AG10803 (cell line): ENCODE results near the gene C2orf74.

ENCODE experiments used
- DNase-seq: peaks from one replicate; pipeline ENCODE4 v3.0.0; 2010; ENCODE audit warnings: low read depth
- H3K4me3 ChIP-seq: 2 replicates; pipeline ENCODE4 v1.5.1; 2011; ENCODE audit warnings: mild to moderate bottlenecking, low read length, control low read depth
- TF ChIP-seq, protein P1 (sequence below): conservative IDR thresholded peaks from 2 replicates; pipeline ENCODE4 v1.5.1; 2011; ENCODE audit warnings: mild to moderate bottlenecking, low read length, control low read depth, inconsistent platforms

Gene C2orf74

DNA sequence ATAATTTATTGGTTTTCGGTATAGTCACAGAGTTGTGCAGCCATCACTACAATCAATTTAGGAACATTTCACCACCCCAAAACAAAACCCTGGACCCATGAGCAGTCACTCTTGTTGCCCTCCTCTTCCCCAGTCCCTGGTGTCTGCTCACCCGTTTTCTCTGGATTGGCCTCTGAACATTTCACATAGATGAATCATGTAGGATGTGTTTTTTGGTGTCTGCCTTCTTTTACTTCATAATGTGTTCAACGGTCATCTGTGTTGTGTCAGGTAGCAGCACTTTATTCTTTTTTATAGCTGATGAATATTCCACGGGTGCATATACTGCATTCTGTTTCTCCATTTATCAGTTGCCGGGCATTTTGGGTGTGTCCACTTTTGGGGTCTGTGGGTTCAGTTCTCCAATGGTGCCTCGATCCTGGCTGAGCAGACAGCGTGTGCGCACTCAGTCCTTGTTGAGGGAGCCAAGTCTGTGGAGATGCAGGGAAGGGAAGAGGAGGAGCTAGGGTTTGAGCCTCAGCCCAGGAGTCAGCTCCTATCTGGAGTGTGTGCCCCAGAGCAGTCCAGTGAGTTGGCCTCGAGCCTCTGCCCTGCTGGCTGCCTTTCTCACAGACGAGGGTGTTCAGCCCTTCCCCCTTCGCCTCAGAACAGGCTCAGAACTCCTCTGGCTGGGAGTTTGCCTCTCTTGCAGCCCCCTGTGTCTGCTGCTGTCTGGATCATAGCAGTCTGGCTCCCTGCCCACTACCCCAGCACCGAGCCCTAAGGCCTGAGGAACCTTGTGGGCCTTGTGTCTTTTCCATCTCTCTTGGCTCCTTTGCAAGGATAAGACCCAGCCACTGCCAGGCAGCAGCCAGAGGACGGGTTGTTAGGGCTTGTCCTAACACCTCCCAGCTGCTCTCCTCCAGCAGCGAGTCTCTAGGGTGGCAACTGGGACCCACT is 18.0 kb downstream of the C2orf74 start:
- TF ChIP-seq, protein P1, sequence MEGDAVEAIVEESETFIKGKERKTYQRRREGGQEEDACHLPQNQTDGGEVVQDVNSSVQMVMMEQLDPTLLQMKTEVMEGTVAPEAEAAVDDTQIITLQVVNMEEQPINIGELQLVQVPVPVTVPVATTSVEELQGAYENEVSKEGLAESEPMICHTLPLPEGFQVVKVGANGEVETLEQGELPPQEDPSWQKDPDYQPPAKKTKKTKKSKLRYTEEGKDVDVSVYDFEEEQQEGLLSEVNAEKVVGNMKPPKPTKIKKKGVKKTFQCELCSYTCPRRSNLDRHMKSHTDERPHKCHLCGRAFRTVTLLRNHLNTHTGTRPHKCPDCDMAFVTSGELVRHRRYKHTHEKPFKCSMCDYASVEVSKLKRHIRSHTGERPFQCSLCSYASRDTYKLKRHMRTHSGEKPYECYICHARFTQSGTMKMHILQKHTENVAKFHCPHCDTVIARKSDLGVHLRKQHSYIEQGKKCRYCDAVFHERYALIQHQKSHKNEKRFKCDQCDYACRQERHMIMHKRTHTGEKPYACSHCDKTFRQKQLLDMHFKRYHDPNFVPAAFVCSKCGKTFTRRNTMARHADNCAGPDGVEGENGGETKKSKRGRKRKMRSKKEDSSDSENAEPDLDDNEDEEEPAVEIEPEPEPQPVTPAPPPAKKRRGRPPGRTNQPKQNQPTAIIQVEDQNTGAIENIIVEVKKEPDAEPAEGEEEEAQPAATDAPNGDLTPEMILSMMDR, result peak; percentile 3; the same call in 1 of the 2 replicates
- peak; percentile 89 for DNase-seq
- H3K4me3 ChIP-seq, result peak overlapping the region; percentile 75

DNA sequence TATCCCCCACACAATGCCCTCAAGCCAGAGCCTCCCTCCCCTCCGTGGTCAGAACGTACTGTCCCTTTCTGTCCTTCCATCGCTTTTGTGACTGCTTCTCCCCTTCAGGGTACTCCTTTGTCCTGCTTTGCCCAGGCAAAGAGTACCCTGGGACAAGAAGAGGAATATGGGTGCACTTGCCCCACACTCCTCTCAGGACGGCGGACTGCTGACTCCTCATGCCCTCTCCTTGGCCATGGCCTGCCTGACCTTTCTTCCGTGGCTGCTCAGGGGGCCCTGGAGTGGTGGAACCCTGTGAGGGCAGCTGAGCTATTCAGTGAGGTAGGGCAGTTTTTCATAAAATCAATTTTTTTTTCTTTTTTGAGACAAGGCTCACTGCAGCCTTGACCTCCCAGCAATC is 18.7 kb downstream of the C2orf74 start:
- TF ChIP-seq, protein P1, result no peak
- H3K4me3 ChIP-seq, result peak overlapping the region; percentile 75
- no peak for DNase-seq

DNA sequence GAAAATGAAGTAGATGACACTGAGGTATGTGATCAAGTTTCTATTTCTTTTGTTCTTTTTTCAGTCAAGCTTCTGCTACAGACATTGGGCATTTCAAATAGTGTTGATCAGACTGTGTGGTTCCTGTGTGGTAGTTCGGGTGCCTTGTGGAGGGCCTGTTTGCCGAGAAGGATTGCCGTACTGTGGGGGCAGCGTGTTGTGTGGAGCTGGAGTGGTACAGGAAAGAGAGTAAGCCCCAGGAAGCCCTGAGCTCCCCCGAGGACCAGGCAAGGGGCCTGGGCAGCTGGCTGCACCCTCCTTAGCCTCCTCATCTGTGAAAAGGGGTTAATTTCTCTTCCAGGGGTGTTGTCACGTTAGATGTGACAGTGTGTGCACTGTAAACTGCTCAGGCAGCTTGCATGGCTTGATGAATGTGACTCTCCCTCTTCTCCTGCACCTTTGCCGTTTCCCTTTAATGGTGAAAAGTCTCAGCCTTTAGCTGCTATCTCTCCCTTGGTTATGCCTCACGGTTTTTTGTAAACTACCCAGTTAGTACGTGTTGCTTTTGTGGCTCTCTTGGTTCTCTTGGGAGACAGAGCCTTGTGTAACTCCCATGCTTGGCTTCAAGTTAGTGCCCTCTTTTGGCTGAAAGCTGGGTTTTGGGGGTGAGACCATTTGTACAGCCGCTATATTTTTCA is 19.5 kb downstream of the C2orf74 start:
- peak; percentile 39 for DNase-seq
- peak overlapping the region; percentile 24 for H3K4me3 ChIP-seq
- TF ChIP-seq, protein P1, result no peak

DNA sequence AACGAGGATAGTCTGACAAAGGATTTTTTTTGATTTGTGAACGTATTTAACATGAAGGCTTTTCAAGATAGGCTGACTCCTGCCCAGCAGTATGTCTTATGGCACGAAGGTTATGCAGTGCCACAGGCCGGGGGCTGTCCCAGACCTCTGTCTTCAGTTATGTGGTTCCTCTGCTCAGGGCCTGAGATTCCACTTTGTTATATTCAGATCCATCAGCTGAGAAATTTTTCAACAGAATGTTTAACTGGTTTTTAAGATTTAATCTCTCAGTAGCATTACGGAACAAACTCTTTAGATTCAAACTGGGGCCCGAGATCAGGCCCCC is 20.0 kb downstream of the C2orf74 start:
- TF ChIP-seq, protein P1, result no peak
- DNase-seq, result no peak
- no peak overlapping the region for H3K4me3 ChIP-seq

DNA sequence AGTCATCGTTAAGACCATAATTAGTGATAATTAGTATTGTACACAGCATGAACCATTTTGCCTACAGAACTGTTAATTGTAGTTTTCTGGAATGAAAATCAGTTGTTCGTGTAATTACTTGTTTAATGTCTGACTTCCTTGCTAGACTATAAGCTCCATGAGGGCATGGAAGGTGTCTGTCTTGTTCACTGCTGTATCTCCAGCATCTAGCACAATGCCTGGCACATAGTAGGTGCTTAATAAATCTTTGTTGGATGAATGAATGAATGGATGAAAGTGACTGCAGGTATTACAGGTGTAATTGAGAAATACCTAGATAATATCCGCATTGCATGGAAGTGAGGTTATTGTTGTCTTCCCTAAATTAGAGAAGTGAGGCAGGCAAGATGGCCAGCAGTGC is 21.8 kb downstream of the C2orf74 start:
- TF ChIP-seq, protein P1, result no peak

DNA sequence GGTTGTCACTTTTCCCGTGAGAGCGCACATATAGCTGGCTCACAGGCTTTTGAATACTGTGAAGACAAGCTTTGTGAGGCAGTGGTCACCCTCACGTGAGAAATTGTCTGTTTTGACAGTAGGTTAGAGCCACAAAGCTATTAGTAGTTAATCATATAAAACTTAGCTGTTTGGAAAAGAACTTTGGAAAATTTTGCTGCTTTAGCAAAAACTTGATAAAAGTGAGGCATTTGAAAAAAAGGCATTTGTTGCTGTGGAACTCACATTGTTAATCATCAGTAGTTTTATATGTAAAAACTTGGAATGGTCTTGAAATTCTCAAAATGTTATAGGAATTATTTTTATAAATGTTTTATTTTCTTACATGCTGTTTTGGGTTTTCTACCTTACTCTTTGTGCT is 22.3 kb downstream of the C2orf74 start:
- no peak overlapping the region for H3K4me3 ChIP-seq
- TF ChIP-seq, protein P1, result no peak
- DNase-seq, result no peak

More for the DNA sequence above, 21.8 kb downstream of the C2orf74 start:
- H3K4me3 ChIP-seq, result no peak overlapping the region
- DNase-seq, result no peak

DNA sequence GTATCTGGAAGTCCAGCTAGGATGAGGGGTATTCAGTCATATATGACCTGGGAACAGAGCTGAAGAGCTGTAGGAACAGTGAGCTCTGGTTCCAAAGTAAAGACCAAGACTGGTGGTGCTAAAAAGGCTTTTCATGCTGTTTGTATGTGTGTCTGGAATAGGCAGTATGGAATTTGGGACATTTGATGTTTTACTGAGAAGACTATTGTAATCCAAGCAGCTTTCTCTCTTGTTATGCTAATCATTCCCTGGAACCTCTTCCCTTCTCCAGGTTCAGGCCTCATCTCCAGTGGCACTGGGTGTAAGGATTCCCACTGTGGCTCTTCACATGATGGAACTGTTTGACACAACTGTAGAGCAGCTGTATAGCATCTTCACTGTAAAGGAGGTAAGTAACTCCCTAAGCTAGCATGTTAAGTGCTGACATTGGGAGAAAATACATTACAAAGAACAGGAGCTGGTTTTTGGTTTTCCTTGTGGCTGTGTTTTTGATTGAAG is 23.3 kb downstream of the C2orf74 start:
- H3K4me3 ChIP-seq, result no peak overlapping the region
- TF ChIP-seq, protein P1, result no peak
- no peak for DNase-seq
